Measurements from ENCODE around the gene KCNK3.

KCNK3 gene

DNA sequence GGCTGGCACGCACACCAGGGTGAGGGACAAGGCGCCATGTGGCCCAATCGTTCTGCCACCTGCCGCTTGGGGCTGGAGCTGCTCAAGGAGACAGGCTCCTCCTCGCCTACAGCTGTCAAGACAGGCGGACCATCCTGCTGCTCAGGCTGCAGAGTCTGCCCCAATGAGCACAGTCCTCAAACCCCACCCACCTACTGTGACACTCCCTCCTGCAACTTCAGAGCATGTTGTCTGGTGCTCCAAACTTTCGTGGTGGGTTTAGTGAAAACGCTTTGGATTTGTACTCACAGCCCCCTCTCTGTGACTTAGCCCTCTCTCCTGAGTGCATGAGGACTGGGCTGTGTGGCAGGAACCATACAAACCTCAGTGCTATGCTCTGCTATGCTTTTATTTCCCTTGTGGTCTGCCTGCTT lies 48.4 kb downstream of the KCNK3 start:
- Histone ChIP-seq H3K9me3 (replicated peaks; ENCODE audit: insufficient read depth, low read length) (no peaks in the 10 kb centered on the region), H3K4me2 (ENCODE audit: low read depth, low read length) (no peak overlapping the region), H3K9me2 (replicated peaks; ENCODE audit: insufficient read depth, low read length) (no peaks in the 10 kb centered on the region), H4K20me1 (ENCODE audit: insufficient read depth, low read length) (no peaks in the 10 kb centered on the region), H3K79me2 (ENCODE audit: low read length) (no peaks in the 10 kb centered on the region), H3K4me3 (ENCODE audit: low read length) (no peak overlapping the region), H3K36me3 (replicated peaks; ENCODE audit: insufficient read depth, low read length) (no peaks in the 10 kb centered on the region), H3K9ac (ENCODE audit: low read length) (no peak overlapping the region), H3K27me3 (replicated peaks; ENCODE audit: insufficient read depth, low read length) (peaks cover 72% of the 10 kb centered on the region), H2AFZ (ENCODE audit: low read length) (no peak overlapping the region), H3K27ac (ENCODE audit: low read length) (no peak overlapping the region), H3K4me1 (ENCODE audit: low read length) (no peaks in the 10 kb centered on the region), H3F3A (ENCODE audit: insufficient read depth, low read length) (no peaks in the 10 kb centered on the region)
- no peak for TF ChIP-seq EZH2phosphoT487 (IDR thresholded peaks at IDR 0.05; ENCODE audit: low read length)
- TF ChIP-seq, protein P1, sequence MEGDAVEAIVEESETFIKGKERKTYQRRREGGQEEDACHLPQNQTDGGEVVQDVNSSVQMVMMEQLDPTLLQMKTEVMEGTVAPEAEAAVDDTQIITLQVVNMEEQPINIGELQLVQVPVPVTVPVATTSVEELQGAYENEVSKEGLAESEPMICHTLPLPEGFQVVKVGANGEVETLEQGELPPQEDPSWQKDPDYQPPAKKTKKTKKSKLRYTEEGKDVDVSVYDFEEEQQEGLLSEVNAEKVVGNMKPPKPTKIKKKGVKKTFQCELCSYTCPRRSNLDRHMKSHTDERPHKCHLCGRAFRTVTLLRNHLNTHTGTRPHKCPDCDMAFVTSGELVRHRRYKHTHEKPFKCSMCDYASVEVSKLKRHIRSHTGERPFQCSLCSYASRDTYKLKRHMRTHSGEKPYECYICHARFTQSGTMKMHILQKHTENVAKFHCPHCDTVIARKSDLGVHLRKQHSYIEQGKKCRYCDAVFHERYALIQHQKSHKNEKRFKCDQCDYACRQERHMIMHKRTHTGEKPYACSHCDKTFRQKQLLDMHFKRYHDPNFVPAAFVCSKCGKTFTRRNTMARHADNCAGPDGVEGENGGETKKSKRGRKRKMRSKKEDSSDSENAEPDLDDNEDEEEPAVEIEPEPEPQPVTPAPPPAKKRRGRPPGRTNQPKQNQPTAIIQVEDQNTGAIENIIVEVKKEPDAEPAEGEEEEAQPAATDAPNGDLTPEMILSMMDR (IDR thresholded peaks at IDR 0.05; ENCODE audit: low read length), result peak; percentile 5; the same call in 1 of the 2 replicates
- peak; percentile 40 for DNase-seq

DNA sequence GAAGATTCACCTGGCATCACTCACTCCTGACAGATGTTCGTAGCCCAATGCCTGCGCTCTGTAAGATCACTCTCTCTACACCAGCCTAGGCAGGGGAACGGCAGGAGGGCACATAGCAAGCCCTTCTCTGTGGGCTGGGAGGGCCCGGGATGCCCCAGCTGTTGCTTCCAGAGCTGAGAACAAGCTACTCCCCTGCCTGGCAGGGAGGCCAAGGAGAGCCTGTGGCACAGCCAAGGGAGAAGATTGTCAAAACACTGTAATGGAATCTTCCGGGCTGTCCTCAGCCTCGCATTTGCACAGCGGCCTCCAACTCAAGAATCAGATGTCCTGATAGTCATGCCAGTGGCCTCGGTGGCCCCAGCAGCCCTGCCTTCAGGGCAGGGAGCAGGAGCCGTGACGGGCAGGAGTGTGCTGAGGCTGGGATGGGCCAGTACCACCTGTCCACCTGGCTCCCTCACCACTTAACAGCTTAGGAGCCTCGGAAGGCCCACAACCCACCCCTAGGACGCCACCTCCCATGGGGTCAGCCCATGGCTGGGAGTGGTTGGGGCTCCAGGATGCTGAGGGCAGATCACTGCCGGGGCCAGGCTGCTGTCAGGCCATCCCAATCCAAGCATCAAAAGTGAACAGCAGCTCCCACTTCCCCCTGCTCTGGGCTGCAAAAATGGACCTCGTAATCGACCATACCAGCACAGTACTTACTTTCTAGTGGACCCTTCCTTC lies 49.7 kb downstream of the KCNK3 start:
- Histone ChIP-seq H3K9ac (ENCODE audit: low read length) (no peak overlapping the region), H4K20me1 (ENCODE audit: insufficient read depth, low read length) (no peaks in the 10 kb centered on the region), H3K9me2 (replicated peaks; ENCODE audit: insufficient read depth, low read length) (no peaks in the 10 kb centered on the region), H3K79me2 (ENCODE audit: low read length) (no peaks in the 10 kb centered on the region), H3K36me3 (replicated peaks; ENCODE audit: insufficient read depth, low read length) (no peaks in the 10 kb centered on the region), H2AFZ (ENCODE audit: low read length) (no peak overlapping the region), H3K9me3 (replicated peaks; ENCODE audit: insufficient read depth, low read length) (no peaks in the 10 kb centered on the region), H3K4me3 (ENCODE audit: low read length) (no peak overlapping the region), H3K27me3 (replicated peaks; ENCODE audit: insufficient read depth, low read length) (peaks cover 61% of the 10 kb centered on the region), H3F3A (ENCODE audit: insufficient read depth, low read length) (no peaks in the 10 kb centered on the region), H3K27ac (ENCODE audit: low read length) (no peak overlapping the region), H3K4me2 (ENCODE audit: low read depth, low read length) (no peak overlapping the region), H3K4me1 (ENCODE audit: low read length) (no peaks in the 10 kb centered on the region)
- no peak for DNase-seq
- no peak for TF ChIP-seq EZH2 (optimal IDR thresholded peaks at IDR 0.05; ENCODE audit: low read depth, low read length)
- TF ChIP-seq, protein P1 (IDR thresholded peaks at IDR 0.05; ENCODE audit: low read length), result no peak
- TF ChIP-seq EZH2phosphoT487 (IDR thresholded peaks at IDR 0.05; ENCODE audit: low read length), result no peak

DNA sequence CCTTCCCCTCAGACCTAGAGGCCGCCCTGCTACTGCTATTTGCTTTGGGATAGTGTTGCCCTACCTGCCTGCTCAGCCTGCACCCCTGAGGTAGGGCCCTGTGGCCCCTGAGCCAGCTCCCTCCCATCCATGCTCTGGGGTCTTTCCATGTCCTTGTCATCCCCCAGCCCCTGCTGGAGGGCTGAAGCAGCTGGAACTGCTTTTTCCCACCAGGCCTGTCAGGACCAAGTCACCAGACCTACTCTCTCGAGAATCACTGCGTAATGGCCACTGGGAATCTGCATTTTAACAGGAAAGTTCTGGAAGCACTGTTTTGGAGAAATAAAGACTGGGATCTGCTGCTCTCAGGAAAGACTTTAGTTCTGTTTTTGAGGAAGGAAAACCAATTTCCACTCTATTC lies 51.3 kb downstream of the KCNK3 start:
- no peaks in the 10 kb centered on the region for H3K9me2 ChIP-seq (replicated peaks; ENCODE audit: insufficient read depth, low read length)
- no peaks in the 10 kb centered on the region for H3F3A ChIP-seq (ENCODE audit: insufficient read depth, low read length)
- H3K4me2 ChIP-seq (ENCODE audit: low read depth, low read length), result no peak overlapping the region
- H2AFZ ChIP-seq (ENCODE audit: low read length), result no peak overlapping the region
- H3K79me2 ChIP-seq (ENCODE audit: low read length), result no peaks in the 10 kb centered on the region
- TF ChIP-seq, protein P1 (IDR thresholded peaks at IDR 0.05; ENCODE audit: low read length), result no peak
- no peak for TF ChIP-seq EZH2 (optimal IDR thresholded peaks at IDR 0.05; ENCODE audit: low read depth, low read length)
- TF ChIP-seq EZH2phosphoT487 (IDR thresholded peaks at IDR 0.05; ENCODE audit: low read length), result no peak
- no peak overlapping the region for H3K27ac ChIP-seq (ENCODE audit: low read length)
- H3K4me1 ChIP-seq (ENCODE audit: low read length), result no peaks in the 10 kb centered on the region
- H3K9me3 ChIP-seq (replicated peaks; ENCODE audit: insufficient read depth, low read length), result no peaks in the 10 kb centered on the region
- peaks cover 50% of the 10 kb centered on the region for H3K27me3 ChIP-seq (replicated peaks; ENCODE audit: insufficient read depth, low read length)
- H3K9ac ChIP-seq (ENCODE audit: low read length), result no peak overlapping the region
- no peaks in the 10 kb centered on the region for H3K36me3 ChIP-seq (replicated peaks; ENCODE audit: insufficient read depth, low read length)
- no peak for DNase-seq
- no peak overlapping the region for H3K4me3 ChIP-seq (ENCODE audit: low read length)
- no peaks in the 10 kb centered on the region for H4K20me1 ChIP-seq (ENCODE audit: insufficient read depth, low read length)
